Measurements from ENCODE around the gene SRPK2. TPM values are rescaled to one million over a fixed set of nuclear protein-coding genes. Genes with fewer than 3 reads are reported as not detected.

SRPK2 gene
- total and polyA plus RNA-seq, 2 of the 13 experiments (the other 11 are each of a cell fraction or from before 2014, with no cell fraction given): 10.1 to 22.3 TPM

DNA sequence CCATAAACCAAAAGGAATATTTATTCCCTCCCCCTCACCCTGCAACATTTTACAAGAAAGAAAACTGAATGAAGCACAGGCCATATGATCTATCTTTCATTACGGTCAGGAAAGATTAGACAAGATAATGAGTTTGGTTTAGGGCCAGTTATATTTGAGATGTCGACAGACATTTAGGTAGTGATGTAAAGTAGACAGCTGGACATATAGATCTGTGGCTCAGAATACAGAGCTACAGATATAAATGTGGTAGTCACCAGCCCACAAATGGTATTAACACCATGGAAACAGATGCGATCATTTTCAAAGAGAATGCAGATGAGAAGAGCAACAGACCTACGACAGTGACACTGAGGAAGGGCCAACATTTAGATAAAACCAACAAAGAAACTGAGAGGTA lies 142.5 kb downstream of the SRPK2 start:
- Histone ChIP-seq H3K9me3 (ENCODE audit: low read length) (no peaks in the 10 kb centered on the region), H2AFZ (ENCODE audit: low read length) (no peak overlapping the region), H3K27me3 (ENCODE audit: control insufficient read depth in 1 of 2, insufficient read depth in 2 of 2, low read length in 2 of 2) (no peaks in the 10 kb centered on the region), H3K27ac (ENCODE audit: extremely low read length, insufficient read depth, low read length) (no peak overlapping the region), H4K20me1 (ENCODE audit: insufficient read depth, low read length) (peaks cover 2% of the 10 kb centered on the region; the same call in 1 of the 2 replicates), H3K4me2 (ENCODE audit: low read depth, low read length) (peak overlapping the region; percentile 63), H3K4me1 (ENCODE audit: insufficient read depth, low read length) (peaks cover 35% of the 10 kb centered on the region), H3K9ac (ENCODE audit: insufficient read depth, low read depth, low read length) (peak overlapping the region; percentile 14; the same call in 1 of the 2 replicates), H3K36me3 (replicated peaks in 1 of 2; ENCODE audit: control insufficient read depth in 1 of 2, insufficient read depth in 2 of 2, low read length in 2 of 2) (no peaks in the 10 kb centered on the region), H3K4me3 (replicated peaks in 1 of 3; ENCODE audit: insufficient read depth in 1 of 3, low read depth in 2 of 3, low read length in 3 of 3) (no peak overlapping the region; a peak in 1 of 6 replicates), H3K79me2 (ENCODE audit: insufficient read depth, low read length) (peaks cover 11% of the 10 kb centered on the region)
- intact Hi-C loops (cut with micrococcal nuclease; ENCODE audit: unreplicated experiment): no loop called here
- 67% methylated on average over 4 of the region's 4 CpGs for WGBS (ENCODE audit: low lambda C conversion rate)
- ChIA-PET CTCF (ENCODE audit: low intra/inter-chr PET ratio, low total read pairs) (no interaction called here), POLR2A (no interaction called here)
- in situ Hi-C loops (cut with HindIII; ENCODE audit: extremely low pct_ligation_motif_present, low pct_unique_long_range_greater_than_20kb): no loop called here
- DNase-seq (ENCODE audit: low spot score): no peak
- BruUV-seq (replicated peaks): no TSS peak
- no peak for FAIRE-seq
- ATAC-seq: peak; percentile 29
- TF ChIP-seq, protein P1, sequence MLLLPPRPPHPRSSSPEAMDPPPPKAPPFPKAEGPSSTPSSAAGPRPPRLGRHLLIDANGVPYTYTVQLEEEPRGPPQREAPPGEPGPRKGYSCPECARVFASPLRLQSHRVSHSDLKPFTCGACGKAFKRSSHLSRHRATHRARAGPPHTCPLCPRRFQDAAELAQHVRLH (CRISPR knock-in tag; IDR thresholded peaks at IDR 0.05; ENCODE audit: borderline replicate concordance, low read depth): no peak
- no peak for TF ChIP-seq ZNF737 (CRISPR knock-in tag; IDR thresholded peaks at IDR 0.05; ENCODE audit: borderline replicate concordance)
- no peak for TF ChIP-seq NONO (IDR thresholded peaks at IDR 0.05)
- TF ChIP-seq NONO (CRISPR knock-in tag; conservative IDR thresholded peaks at IDR 0.05): no peak
- no peak for TF ChIP-seq POGK (CRISPR knock-in tag; conservative IDR thresholded peaks at IDR 0.05)
- TF ChIP-seq, protein P2, sequence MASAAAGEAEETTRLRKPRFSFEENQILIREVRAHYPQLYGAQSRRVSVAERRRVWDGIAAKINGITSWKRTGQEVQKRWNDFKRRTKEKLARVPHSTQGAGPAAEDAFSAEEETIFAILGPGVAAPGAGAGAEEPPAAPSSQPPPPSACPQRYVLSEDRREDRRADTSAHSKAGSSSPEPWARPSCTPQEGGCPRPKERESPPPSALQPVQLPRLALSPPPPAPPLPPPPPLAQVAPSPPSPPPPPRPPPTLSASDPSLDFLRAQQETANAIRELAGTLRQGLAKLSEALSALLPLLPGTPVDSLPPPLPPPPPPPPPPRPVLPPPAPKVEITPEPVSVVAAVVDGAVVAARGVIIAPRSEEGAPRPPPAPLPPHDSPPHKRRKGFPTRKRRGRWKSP (CRISPR knock-in tag; IDR thresholded peaks at IDR 0.05): no peak
- TF ChIP-seq KDM6A (CRISPR knock-in tag; IDR thresholded peaks at IDR 0.05; ENCODE audit: low read depth): no peak
- no peak for TF ChIP-seq NFIC (IDR thresholded peaks at IDR 0.05; ENCODE audit: low read length)
- TF ChIP-seq ARNT2 (CRISPR knock-in tag; IDR thresholded peaks at IDR 0.05; ENCODE audit: low read depth): no peak
- TF ChIP-seq POLR2A (IDR thresholded peaks at IDR 0.05; ENCODE audit: insufficient read depth in 1 of 2, low read depth in 2 of 2, low read length in 2 of 2): no peak
- no peak for TF ChIP-seq ZNF839 (CRISPR knock-in tag; IDR thresholded peaks at IDR 0.05; ENCODE audit: borderline replicate concordance)
- TF ChIP-seq, protein P3, sequence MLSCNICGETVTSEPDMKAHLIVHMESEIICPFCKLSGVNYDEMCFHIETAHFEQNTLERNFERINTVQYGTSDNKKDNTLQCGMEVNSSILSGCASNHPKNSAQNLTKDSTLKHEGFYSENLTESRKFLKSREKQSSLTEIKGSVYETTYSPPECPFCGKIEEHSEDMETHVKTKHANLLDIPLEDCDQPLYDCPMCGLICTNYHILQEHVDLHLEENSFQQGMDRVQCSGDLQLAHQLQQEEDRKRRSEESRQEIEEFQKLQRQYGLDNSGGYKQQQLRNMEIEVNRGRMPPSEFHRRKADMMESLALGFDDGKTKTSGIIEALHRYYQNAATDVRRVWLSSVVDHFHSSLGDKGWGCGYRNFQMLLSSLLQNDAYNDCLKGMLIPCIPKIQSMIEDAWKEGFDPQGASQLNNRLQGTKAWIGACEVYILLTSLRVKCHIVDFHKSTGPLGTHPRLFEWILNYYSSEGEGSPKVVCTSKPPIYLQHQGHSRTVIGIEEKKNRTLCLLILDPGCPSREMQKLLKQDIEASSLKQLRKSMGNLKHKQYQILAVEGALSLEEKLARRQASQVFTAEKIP (CRISPR knock-in tag; IDR thresholded peaks at IDR 0.05; ENCODE audit: borderline replicate concordance): no peak
- no peak for TF ChIP-seq CEBPZ (IDR thresholded peaks at IDR 0.05; ENCODE audit: low read length)
- no peak for TF ChIP-seq ZZZ3 (CRISPR knock-in tag; IDR thresholded peaks at IDR 0.05; ENCODE audit: borderline replicate concordance)
- no peak for TF ChIP-seq NFIB (CRISPR knock-in tag; IDR thresholded peaks at IDR 0.05; ENCODE audit: borderline replicate concordance)

All from HepG2 (cell line).